ENCODE data around the gene MAP2K1. TPM values are rescaled to one million over a fixed set of nuclear protein-coding genes. Genes with fewer than 3 reads are reported as not detected.

MAP2K1 gene
- total and polyA plus RNA-seq, 2 donors (not counting 1 experiment from before 2014, with no cell fraction given), result 32.9 to 40.0 TPM

GRCh38 chr15:66400351-66400774, 13.7 kb downstream of the MAP2K1 start:
- Histone ChIP-seq H2AFZ (ENCODE audit: low read length) (no peak overlapping the region), H3K27ac (ENCODE audit: insufficient read depth, low read length) (no peak overlapping the region), H3K9ac (ENCODE audit: insufficient read depth, low read length) (no peak overlapping the region), H3K4me3 (replicated peaks in 1 of 4; ENCODE audit: control extremely low read depth in 1 of 4, insufficient read depth in 1 of 4, low read depth in 3 of 4, low read length in 4 of 4) (no peak overlapping the region), H4K20me1 (ENCODE audit: control insufficient read depth, extremely low read depth, insufficient read depth, low read length) (peaks cover 2% of the 10 kb centered on the region), H3K79me2 (ENCODE audit: control insufficient read depth, insufficient read depth, low read length) (peaks cover 67% of the 10 kb centered on the region), H3K36me3 (ENCODE audit: control insufficient read depth, insufficient read depth, low read length) (no peaks in the 10 kb centered on the region), H3K9me3 (ENCODE audit: control insufficient read depth, insufficient read depth, low read depth, low read length) (no peaks in the 10 kb centered on the region), H3K4me1 (ENCODE audit: control insufficient read depth, extremely low read depth, insufficient read depth, low read length) (peaks cover 5% of the 10 kb centered on the region), H3K27me3 (ENCODE audit: control insufficient read depth, insufficient read depth, low read length) (no peaks in the 10 kb centered on the region), H3K4me2 (ENCODE audit: extremely low read depth, insufficient read depth, low read length) (no peak overlapping the region)
- TF ChIP-seq EZH2 (IDR thresholded peaks at IDR 0.05; ENCODE audit: low read length, missing control alignments) (no peak), CTCF (conservative IDR thresholded peaks at IDR 0.05 in 1 of 2, IDR thresholded peaks at IDR 0.05 in 1 of 2; ENCODE audit: low read depth in 1 of 2, low read length in 2 of 2) (no peak)
- peak in 1 of 2 donors; percentile 45 for DNase-seq (ENCODE audit: low read depth in 2 of 2)

- Histone ChIP-seq H3K79me2 (ENCODE audit: control insufficient read depth, insufficient read depth, low read length) (peaks cover 60% of the 10 kb centered on the region), H3K9me3 (ENCODE audit: control insufficient read depth, insufficient read depth, low read depth, low read length) (no peaks in the 10 kb centered on the region), H3K4me1 (ENCODE audit: control insufficient read depth, extremely low read depth, insufficient read depth, low read length) (peaks cover 5% of the 10 kb centered on the region), H3K4me3 (replicated peaks in 1 of 4; ENCODE audit: control extremely low read depth in 1 of 4, insufficient read depth in 1 of 4, low read depth in 3 of 4, low read length in 4 of 4) (no peak overlapping the region), H3K9ac (ENCODE audit: insufficient read depth, low read length) (no peak overlapping the region), H3K27me3 (ENCODE audit: control insufficient read depth, insufficient read depth, low read length) (no peaks in the 10 kb centered on the region), H3K27ac (ENCODE audit: insufficient read depth, low read length) (no peak overlapping the region), H3K4me2 (ENCODE audit: extremely low read depth, insufficient read depth, low read length) (no peak overlapping the region), H3K36me3 (ENCODE audit: control insufficient read depth, insufficient read depth, low read length) (no peaks in the 10 kb centered on the region), H2AFZ (ENCODE audit: low read length) (no peak overlapping the region), H4K20me1 (ENCODE audit: control insufficient read depth, extremely low read depth, insufficient read depth, low read length) (peaks cover 2% of the 10 kb centered on the region)
- TF ChIP-seq CTCF (conservative IDR thresholded peaks at IDR 0.05 in 1 of 2, IDR thresholded peaks at IDR 0.05 in 1 of 2; ENCODE audit: low read depth in 1 of 2, low read length in 2 of 2) (no peak), EZH2 (IDR thresholded peaks at IDR 0.05; ENCODE audit: low read length, missing control alignments) (no peak)
- peak in 1 of 2 donors; percentile 30 for DNase-seq (ENCODE audit: low read depth in 2 of 2)
Observed at GRCh38 chr15:66401130-66402021, 14.7 kb downstream of the MAP2K1 start.

GRCh38 chr15:66402761-66403284, 16.1 kb downstream of the MAP2K1 start:
- H3K27ac ChIP-seq (ENCODE audit: insufficient read depth, low read length), result no peak overlapping the region
- H3K4me1 ChIP-seq (ENCODE audit: control insufficient read depth, extremely low read depth, insufficient read depth, low read length), result peaks cover 5% of the 10 kb centered on the region
- no peak for DNase-seq (ENCODE audit: low read depth in 2 of 2)
- peaks cover 64% of the 10 kb centered on the region for H3K79me2 ChIP-seq (ENCODE audit: control insufficient read depth, insufficient read depth, low read length)
- no peaks in the 10 kb centered on the region for H3K9me3 ChIP-seq (ENCODE audit: control insufficient read depth, insufficient read depth, low read depth, low read length)
- H3K4me2 ChIP-seq (ENCODE audit: extremely low read depth, insufficient read depth, low read length), result no peak overlapping the region
- no peaks in the 10 kb centered on the region for H3K27me3 ChIP-seq (ENCODE audit: control insufficient read depth, insufficient read depth, low read length)
- H4K20me1 ChIP-seq (ENCODE audit: control insufficient read depth, extremely low read depth, insufficient read depth, low read length), result peaks cover 2% of the 10 kb centered on the region
- no peaks in the 10 kb centered on the region for H3K36me3 ChIP-seq (ENCODE audit: control insufficient read depth, insufficient read depth, low read length)
- H2AFZ ChIP-seq (ENCODE audit: low read length), result no peak overlapping the region
- TF ChIP-seq EZH2 (IDR thresholded peaks at IDR 0.05; ENCODE audit: low read length, missing control alignments), result no peak
- no peak for TF ChIP-seq CTCF (conservative IDR thresholded peaks at IDR 0.05 in 1 of 2, IDR thresholded peaks at IDR 0.05 in 1 of 2; ENCODE audit: low read depth in 1 of 2, low read length in 2 of 2)
- no peak overlapping the region for H3K4me3 ChIP-seq (replicated peaks in 1 of 4; ENCODE audit: control extremely low read depth in 1 of 4, insufficient read depth in 1 of 4, low read depth in 3 of 4, low read length in 4 of 4)
- no peak overlapping the region for H3K9ac ChIP-seq (ENCODE audit: insufficient read depth, low read length)

All from fibroblast of lung (primary cell).